GM18511 (cell line): ENCODE measurements around the gene TTBK2.
A peak's percentile ranks its signal among the peaks of the same experiment; 100 is the strongest.
"Not testable (repeated sequence)": the region's sequence is repeated elsewhere in the genome, so short reads cannot be mapped to it uniquely, and the experiment has no call there.

ENCODE experiments used
- ATAC-seq: cut with Tn5 transposase; IDR thresholded peaks from one replicate; pipeline ENCODE4 v1.9.1; 2021; ENCODE audit warnings: mild to moderate bottlenecking, moderate library complexity; ENCODE audit not compliant: unreplicated experiment

The TTBK2 gene

GRCh38 chr15:42920519-42921341 lies at the start of gene TTBK2:
Gene TTBK2, minus strand, starts transcription at chr15:42920778. Its CDS starts 42,161 bp downstream, at chr15:42878617.
- peak; percentile 96 for ATAC-seq

DNA sequence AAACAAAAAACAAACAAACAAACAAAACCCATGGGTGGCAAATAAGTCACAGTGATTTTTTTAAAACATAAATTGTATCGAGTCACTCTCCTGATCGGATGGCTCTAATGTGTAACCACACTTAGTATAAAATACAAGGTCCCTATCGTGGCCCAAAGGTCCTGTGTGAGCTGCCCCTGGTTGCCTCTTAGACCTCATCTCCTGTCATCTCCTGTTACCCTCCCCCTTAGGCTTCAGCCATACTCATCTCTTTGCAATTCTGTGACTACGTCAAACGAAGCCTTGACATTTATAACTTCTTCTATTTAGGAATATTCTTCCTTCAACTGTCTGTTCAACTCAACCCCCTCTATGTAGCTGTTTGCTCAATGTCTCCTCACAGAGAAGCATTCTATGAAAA lies 43.9 kb upstream of the TTBK2 start:
- ATAC-seq = no peak

DNA sequence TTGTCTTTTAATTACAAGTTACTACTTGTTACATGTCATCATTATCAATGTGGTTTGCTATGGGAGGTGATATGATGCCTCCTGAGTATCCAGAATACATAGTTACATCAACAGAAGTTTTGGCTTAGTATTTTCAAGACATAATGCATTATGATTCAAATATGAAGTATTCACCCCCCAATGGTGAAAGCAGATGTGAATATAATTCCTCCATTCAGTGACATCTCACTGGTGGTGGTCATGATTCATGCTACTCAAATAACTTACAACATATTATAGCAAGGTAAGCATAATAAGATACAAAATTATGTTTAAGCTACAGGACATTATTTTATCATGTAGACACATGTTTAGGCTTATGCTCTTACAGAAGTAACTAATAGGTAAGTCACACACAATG lies 34.9 kb upstream of the TTBK2 start:
- ATAC-seq = no peak

DNA sequence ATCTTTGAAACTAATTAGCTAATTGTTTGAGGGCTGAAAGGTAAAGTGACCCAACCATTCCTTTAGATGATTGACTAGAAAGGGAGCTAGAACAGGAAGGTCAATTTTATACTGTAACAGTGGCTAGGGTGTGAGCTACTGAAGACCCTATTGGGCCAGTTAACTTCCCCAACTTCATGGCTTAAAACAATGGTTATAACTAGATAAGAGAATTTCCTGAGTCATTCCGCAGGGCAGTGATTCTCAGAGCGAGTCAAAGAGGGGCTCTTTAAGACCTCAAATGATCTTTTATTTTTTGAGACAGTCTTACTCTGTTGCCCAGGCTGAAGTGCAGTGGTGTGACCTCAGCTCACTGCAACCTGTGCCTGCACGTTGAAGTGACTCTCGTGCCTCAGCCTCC lies 33.7 kb upstream of the TTBK2 start:
- no peak for ATAC-seq

DNA sequence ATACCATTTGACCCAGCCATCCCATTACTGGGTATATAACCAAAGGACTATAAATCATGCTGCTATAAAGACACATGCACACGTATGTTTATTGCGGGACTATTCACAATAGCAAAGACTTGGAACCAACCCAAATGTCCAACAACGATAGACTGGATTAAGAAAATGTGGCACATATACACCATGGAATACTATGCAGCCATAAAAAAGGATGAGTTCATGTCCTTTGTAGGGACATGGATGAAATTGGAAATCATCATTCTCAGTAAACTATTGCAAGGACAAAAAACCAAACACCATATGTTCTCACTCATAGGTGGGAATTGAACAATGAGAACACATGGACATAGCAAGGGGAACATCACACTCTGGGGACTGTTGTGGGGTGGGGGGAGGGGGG lies 28.3 kb upstream of the TTBK2 start:
- ATAC-seq = not testable (repeated sequence)

GRCh38 chr15:42940527-42940926 lies 19.9 kb upstream of the TTBK2 start:
- no peak for ATAC-seq

GRCh38 chr15:42939841-42940240 lies 19.3 kb upstream of the TTBK2 start:
- ATAC-seq = no peak

GRCh38 chr15:42937143-42937542 lies 16.6 kb upstream of the TTBK2 start:
- no peak for ATAC-seq

GRCh38 chr15:42933886-42934667 lies 13.5 kb upstream of the TTBK2 start:
- no peak for ATAC-seq

DNA sequence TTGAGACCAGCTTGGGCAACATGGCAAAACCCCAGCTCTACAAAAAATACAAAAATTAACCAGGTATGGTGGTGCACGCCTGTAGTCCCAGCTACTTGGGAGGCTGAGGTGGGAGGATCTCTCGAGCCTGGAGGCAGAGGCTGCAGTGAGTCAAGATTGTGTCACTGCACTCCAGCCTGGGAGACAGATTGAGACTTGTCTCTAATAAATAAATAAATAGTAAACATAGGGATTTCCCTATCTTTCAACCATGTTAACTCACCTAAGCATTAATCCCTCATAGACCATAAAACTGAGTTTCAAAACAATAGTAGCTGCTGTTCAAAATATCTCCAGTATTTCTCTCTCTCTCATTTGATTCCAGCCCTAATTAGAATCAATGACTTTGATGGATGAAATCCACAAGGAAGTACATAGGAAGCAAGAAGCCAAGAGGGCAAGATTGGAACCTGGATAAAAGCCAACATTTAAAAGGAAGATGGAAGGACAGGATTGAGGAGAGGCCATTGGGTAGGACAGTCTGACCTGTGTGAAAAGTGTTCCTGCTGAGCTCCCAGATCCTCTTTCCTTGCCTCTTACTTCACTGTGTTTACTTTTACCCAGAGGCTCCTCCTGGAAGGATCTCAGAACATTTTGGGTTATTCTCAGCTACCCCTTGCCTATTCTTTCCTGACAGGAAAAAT lies 12.4 kb upstream of the TTBK2 start:
- no peak for ATAC-seq

GRCh38 chr15:42931702-42932486 lies 11.3 kb upstream of the TTBK2 start:
- ATAC-seq = no peak

GRCh38 chr15:42929306-42929848 lies 8.8 kb upstream of the TTBK2 start:
- ATAC-seq = no peak

GRCh38 chr15:42921342-42921731 lies 759 bp upstream of the TTBK2 start:
- ATAC-seq = no peak

DNA sequence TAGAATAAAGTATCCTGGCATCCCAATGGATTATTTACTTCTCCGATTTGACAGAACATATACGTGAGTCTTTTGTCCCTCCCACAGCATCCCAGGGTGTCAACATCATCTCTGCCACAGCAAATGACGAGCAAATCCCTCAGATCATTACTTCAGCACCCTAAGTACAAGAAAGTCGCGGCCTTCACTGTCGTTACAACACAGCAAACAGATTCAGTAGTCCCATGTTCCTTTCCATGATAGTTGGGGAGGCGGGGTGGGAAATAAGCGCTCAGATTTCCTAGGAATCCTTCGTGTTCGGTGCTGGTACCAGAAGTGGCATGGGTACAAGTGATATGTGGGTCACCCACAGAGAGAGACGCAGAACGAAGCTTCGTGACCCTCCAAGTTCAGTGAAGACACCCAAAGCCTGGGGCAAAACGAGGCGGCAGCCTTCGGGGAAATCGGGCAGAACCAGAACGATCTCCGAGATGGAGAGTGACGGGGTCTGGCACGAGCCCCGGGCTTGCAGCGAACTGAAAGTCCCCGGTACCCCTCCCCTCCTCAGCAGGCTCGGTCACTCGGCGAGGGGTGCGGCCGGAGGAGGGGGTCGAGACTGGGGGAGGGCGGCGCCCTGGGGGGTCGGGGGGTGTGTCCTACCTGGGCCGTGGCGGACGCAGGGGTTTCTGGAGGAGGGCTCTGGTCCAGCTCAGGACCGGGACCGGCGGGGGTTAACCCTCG lies 619 bp downstream of the TTBK2 start:
- peak; percentile 25 for ATAC-seq

DNA sequence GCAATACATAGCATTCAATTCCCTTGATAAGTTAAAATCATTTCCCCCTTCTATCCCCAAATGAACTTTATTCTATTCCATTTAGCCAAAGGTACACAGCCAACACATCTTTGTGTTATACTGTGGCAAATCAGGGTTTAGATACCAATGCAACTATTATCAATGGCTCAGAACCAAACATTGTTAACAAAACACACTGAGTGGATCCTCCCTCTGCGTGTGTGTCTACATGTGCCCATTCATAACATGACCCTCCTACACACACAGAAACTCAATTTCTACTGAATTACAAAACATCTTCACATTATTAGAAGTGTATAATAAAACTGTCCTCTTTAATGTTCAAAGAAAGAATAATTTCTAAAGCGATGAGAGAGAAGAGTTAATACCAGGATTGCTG lies 1.3 kb downstream of the TTBK2 start:
- ATAC-seq = no peak

DNA sequence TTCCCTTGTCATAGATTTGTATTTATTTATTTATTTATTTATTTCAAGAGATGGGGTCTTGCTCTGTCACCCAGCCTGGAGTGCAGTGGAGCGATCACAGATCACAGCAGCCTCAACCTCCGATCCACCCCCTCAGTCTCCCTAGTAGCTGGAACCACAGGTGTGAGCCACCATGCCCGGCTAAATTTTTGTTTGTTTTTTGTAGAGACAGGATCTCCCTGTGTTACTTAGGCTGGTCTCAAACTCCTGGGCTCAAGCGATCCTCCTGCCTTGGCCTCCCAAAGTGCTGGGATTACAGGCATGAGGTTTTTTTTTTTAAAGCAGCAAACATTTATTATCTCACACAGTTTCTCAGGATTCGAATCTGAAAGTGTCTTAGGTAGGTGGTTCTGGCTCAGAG lies 2.5 kb downstream of the TTBK2 start:
- no peak for ATAC-seq

DNA sequence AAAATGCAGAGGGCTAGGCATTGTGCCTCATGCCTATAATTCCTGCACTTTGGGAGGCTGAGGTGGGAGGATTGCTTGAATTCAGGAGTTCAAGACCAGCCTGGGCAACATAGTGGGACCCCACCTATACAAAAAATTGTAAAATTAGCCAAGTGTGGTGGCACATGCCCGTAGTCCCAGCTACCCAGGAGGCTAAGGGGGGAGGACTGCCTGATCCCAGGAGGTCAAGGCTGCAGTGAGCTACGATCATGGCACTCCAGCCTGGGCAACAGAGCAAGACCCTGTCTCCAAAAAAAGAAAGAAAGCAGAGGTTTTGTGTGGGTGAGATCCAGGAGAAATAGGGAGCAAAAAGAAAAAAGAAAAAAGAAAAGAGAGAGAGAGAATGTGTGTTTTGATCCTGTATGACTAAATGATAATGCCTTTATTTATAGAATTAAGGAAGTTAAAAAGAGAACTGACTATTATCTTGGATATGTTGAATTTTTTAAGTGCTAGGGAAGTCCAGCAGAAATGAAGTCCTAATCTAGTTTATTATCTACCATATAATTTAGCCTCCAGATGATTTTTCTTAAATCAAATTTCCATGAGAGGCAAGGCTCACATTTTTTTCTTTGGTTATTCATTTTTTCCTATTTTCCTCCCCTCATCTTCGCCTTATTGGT lies 4.8 kb downstream of the TTBK2 start:
- ATAC-seq = no peak

DNA sequence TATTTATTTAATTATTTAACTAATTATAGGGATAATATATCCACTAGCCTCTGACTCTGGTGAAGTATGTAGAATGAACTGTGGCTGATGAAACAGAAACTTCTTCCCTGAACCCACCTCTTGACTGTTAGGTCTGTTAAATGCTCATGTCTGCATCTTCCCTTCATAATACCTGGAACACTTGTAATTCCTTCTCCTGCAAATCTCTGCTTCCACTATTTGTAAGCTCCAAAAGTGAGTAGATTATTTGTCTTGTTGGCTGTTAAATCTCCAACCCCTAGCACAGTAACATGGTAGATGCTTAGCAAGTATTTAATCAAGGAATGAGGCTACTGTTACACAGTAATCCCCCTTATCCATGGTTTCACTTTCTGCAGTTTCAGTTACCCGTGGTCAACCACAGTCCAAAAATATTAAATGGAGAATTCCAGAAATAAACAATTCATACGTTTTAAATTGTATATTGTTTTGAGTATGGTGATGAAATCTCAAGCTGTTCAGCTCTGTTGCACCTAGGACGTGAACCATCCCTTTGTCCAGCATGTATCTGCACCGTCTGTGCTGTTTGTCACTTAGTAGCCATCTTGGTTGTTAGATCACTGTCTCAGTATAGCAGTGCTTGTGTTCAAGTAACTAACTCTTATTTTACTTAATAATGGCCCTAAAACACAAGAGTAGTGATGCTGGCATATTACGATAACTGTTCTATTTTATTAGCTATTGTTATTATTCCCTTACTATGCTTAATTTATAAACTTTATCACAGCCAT lies 5.7 kb downstream of the TTBK2 start:
- no peak for ATAC-seq
